ENCODE measurements around the gene TMEM30A.

The TMEM30A gene

GRCh38 chr6:75287424-75287823 lies 2.8 kb upstream of the TMEM30A start:
- TF ChIP-seq ZNF785 (tag by site-specific recombination; IDR thresholded peaks at IDR 0.05) (no peak), KLF7 (tag by site-specific recombination; IDR thresholded peaks at IDR 0.05; ENCODE audit: borderline replicate concordance) (no peak), KLF10 (tag by site-specific recombination; IDR thresholded peaks at IDR 0.05) (no peak), ZNF37A (tag by site-specific recombination; IDR thresholded peaks at IDR 0.05) (no peak), ZNF24 (tag by site-specific recombination; IDR thresholded peaks at IDR 0.05) (no peak), ZNF426 (tag by site-specific recombination; IDR thresholded peaks at IDR 0.05) (no peak), ZNF292 (tag by site-specific recombination; IDR thresholded peaks at IDR 0.05; ENCODE audit: borderline replicate concordance, low read depth) (no peak), ZNF555 (tag by site-specific recombination; conservative IDR thresholded peaks at IDR 0.05) (no peak)

GRCh38 chr6:75286955-75287354 lies 2.4 kb upstream of the TMEM30A start:
- Histone ChIP-seq H3K4me1 (ENCODE audit: control insufficient read depth, insufficient read depth, low read length) (no peaks in the 10 kb centered on the region), H3K4me3 (ENCODE audit: low read depth, low read length) (no peak overlapping the region), H3K9me3 (ENCODE audit: control insufficient read depth, insufficient read depth, low read depth, low read length) (no peaks in the 10 kb centered on the region), H3K36me3 (ENCODE audit: control insufficient read depth in 2 of 2, insufficient read depth in 1 of 2, low read length in 2 of 2) (no peaks in the 10 kb centered on the region), H3K27ac (ENCODE audit: extremely low read depth, low read depth, low read length) (no peak overlapping the region)
- ChIA-PET POLR2A (no interaction called here), CTCF (interaction anchor here (0.6 to 1.8 kb wide), 2 partner anchors 11 to 240 kb away, joined by 3 to 4 read pairs; no protein-coding TSS in a partner anchor)
- TF ChIP-seq, protein P1, sequence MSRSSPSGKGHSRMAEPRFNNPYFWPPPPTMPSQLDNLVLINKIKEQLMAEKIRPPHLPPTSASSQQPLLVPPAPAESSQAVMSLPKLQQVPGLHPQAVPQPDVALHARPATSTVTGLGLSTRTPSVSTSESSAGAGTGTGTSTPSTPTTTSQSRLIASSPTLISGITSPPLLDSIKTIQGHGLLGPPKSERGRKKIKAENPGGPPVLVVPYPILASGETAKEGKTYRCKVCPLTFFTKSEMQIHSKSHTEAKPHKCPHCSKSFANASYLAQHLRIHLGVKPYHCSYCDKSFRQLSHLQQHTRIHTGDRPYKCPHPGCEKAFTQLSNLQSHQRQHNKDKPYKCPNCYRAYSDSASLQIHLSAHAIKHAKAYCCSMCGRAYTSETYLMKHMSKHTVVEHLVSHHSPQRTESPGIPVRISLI (tag by site-specific recombination; IDR thresholded peaks at IDR 0.05) = no peak
- TF ChIP-seq ZNF660 (tag by site-specific recombination; IDR thresholded peaks at IDR 0.05) (no peak), ZNF561 (tag by site-specific recombination; IDR thresholded peaks at IDR 0.05; ENCODE audit: borderline replicate concordance) (no peak), BCL11B (tag by site-specific recombination; IDR thresholded peaks at IDR 0.05; ENCODE audit: low read depth) (no peak)

More at GRCh38 chr6:75287424-75287823, 2.8 kb upstream of the TMEM30A start:
- POLR2A ChIA-PET = no interaction called here
- no peaks in the 10 kb centered on the region for H3K4me1 ChIP-seq (ENCODE audit: control insufficient read depth, insufficient read depth, low read length)
- no peak overlapping the region for H3K27ac ChIP-seq (ENCODE audit: extremely low read depth, low read depth, low read length)
- H3K4me3 ChIP-seq (ENCODE audit: low read depth, low read length) = no peak overlapping the region
- no peaks in the 10 kb centered on the region for H3K9me3 ChIP-seq (ENCODE audit: control insufficient read depth, insufficient read depth, low read depth, low read length)
- H3K36me3 ChIP-seq (ENCODE audit: control insufficient read depth in 2 of 2, insufficient read depth in 1 of 2, low read length in 2 of 2) = no peaks in the 10 kb centered on the region
- CTCF ChIA-PET = interaction anchor here (0.6 to 1.8 kb wide), 2 partner anchors 10 to 239 kb away, joined by 3 to 4 read pairs; no protein-coding TSS in a partner anchor

DNA sequence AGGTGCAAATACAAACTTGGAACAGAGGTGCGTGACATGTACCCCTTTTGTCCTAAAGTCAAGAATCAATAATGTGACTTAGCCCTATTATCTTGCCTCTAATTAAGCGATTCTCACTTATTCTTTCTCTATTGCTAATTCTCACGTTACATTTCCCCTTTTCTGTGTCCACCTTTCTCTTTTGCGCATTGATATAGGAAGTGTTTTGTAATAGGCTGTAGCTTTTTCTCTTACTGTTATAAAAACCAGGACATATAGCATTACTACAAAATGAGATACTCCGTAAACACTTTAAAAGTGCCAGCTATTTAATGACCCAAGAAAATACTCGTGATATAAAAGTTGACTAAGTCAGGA lies 669 bp upstream of the TMEM30A start:
- Histone ChIP-seq H3K4me3 (ENCODE audit: low read depth, low read length) (peak overlapping the region; percentile 97), H3K36me3 (ENCODE audit: control insufficient read depth in 2 of 2, insufficient read depth in 1 of 2, low read length in 2 of 2) (no peaks in the 10 kb centered on the region), H3K27ac (ENCODE audit: extremely low read depth, low read depth, low read length) (peak overlapping the region; percentile 64), H3K9me3 (ENCODE audit: control insufficient read depth, insufficient read depth, low read depth, low read length) (no peaks in the 10 kb centered on the region), H3K4me1 (ENCODE audit: control insufficient read depth, insufficient read depth, low read length) (peaks cover 6% of the 10 kb centered on the region; the same call in 1 of the 2 replicates)
- ChIA-PET CTCF (interaction anchor here (0.7 to 2.3 kb wide), 7 partner anchors 12 to 244 kb away, joined by 3 to 23 read pairs (median 4); no protein-coding TSS in a partner anchor), POLR2A (interaction anchor here (0.6 to 2.1 kb wide), 17 partner anchors 10 to 1773 kb away, joined by 3 to 12 read pairs (median 4); partner anchors contain the start of gene COX7A2)
- TF ChIP-seq ZNF660 (tag by site-specific recombination; IDR thresholded peaks at IDR 0.05) (0 out of 2 replicates have a peak, but pooled peaks have one; percentile 24), ZEB2 (tag by site-specific recombination; IDR thresholded peaks at IDR 0.05) (no peak), PRDM1 (tag by site-specific recombination; IDR thresholded peaks at IDR 0.05) (peak; percentile 91), KLF8 (tag by site-specific recombination; IDR thresholded peaks at IDR 0.05) (no peak), ZNF280C (tag by site-specific recombination; IDR thresholded peaks at IDR 0.05) (no peak), OSR2 (tag by site-specific recombination; IDR thresholded peaks at IDR 0.05) (no peak), ZFP37 (tag by site-specific recombination; IDR thresholded peaks at IDR 0.05) (0 out of 2 replicates have a peak, but pooled peaks have one; percentile 54), ZNF707 (tag by site-specific recombination; IDR thresholded peaks at IDR 0.05) (no peak), ZNF48 (tag by site-specific recombination; IDR thresholded peaks at IDR 0.05) (no peak), HOXD13 (CRISPR knock-in tag; IDR thresholded peaks at IDR 0.05; ENCODE audit: borderline replicate concordance) (0 out of 2 replicates have a peak, but pooled peaks have one; percentile 7), ZNF629 (tag by site-specific recombination; IDR thresholded peaks at IDR 0.05) (no peak), ZNF335 (tag by site-specific recombination; conservative IDR thresholded peaks at IDR 0.05) (0 out of 2 replicates have a peak, but pooled peaks have one; percentile 5), MZF1 (tag by site-specific recombination; IDR thresholded peaks at IDR 0.05; ENCODE audit: borderline replicate concordance) (peak; percentile 4; the same call in 1 of the 2 replicates), ZNF501 (tag by site-specific recombination; IDR thresholded peaks at IDR 0.05) (0 out of 2 replicates have a peak, but pooled peaks have one; percentile 29), ZNF155 (tag by site-specific recombination; IDR thresholded peaks at IDR 0.05) (no peak)

All from HEK293 (cell line).